ENCODE data around the gene SCN4B.
A peak's percentile ranks its signal among the peaks of the same experiment; 100 is the strongest.

Gene SCN4B

DNA sequence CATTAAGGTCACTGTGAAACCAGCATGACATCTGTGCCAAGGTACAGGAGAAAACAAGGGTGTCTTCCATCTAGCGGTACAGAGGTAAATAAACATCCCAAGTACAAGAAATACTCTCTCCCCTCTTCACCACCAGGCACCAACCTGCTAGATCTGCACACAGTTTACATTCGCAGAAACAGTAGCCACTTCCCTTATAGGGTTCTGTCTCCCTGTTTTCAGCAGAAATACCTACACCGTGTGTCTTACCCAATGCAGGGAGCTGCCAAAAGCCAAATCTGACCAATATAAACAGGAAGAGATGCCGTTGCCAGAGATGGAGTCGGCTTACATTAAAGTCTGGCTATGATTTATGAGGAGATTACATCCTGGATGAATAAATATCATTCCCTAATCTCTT, 1.2 kb downstream of the SCN4B start:
- H3K36me3 Mint-ChIP-seq = no peaks in the 10 kb centered on the region
- H3K27me3 Mint-ChIP-seq = peaks cover 22% of the 10 kb centered on the region
- ATAC-seq (ENCODE audit: low read depth) (no peak), DNase-seq (ENCODE audit: low spot score in 2 of 2) (no peak)
- H3K4me1 Mint-ChIP-seq = peaks cover 6% of the 10 kb centered on the region
- no peak overlapping the region for H3K27ac Mint-ChIP-seq
- no peak overlapping the region for H3K4me3 Mint-ChIP-seq
- H3K9me3 Mint-ChIP-seq = no peaks in the 10 kb centered on the region

DNA sequence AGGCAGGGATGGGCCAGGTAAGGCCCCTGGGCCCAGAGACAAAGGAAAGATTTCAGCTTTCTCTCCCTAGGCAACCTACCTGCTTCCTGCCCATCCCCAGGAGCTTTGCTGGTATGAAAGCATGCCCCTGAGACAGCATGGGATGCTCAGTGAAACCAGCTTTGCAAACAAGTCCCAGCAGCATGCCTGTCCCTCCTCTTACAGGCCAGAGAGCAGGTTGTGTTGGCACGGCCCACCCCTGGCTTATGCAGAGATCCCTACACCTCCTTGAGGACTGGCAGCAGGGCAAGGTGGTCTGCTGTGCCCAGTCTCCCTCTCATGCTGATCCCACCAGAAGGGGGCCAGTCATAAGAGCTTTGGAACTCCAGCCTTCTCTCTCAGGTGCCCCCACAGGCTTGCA, 3.1 kb downstream of the SCN4B start:
- no peak for DNase-seq (ENCODE audit: low spot score in 2 of 2)
- ATAC-seq (ENCODE audit: low read depth) = no peak
- no peak overlapping the region for H3K27ac Mint-ChIP-seq
- peaks cover 6% of the 10 kb centered on the region for H3K4me1 Mint-ChIP-seq
- no peaks in the 10 kb centered on the region for H3K36me3 Mint-ChIP-seq
- H3K27me3 Mint-ChIP-seq = peaks cover 22% of the 10 kb centered on the region
- H3K4me3 Mint-ChIP-seq = no peak overlapping the region
- H3K9me3 Mint-ChIP-seq = no peaks in the 10 kb centered on the region

DNA sequence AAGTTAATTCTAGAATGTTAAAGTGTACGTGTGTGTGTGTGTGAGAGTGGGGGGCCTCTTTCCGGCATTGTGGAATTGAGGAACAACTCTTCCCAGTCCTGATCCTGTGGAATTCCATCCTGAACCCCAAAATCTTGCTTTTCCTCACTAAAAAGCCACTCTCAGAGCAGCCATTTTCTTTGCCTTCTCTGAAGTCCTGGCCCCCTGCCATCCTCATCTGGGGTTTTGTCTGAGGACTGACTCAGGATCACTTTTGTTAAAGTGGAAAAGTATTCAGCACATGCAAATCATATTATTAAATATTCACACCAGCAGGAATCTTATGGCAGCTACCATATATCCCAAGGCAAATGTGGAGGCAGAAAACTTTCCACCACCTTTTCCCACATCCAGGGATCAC, 3.8 kb downstream of the SCN4B start:
- H3K27ac Mint-ChIP-seq = no peak overlapping the region
- no peaks in the 10 kb centered on the region for H3K36me3 Mint-ChIP-seq
- DNase-seq (ENCODE audit: low spot score in 2 of 2) = no peak
- ATAC-seq (ENCODE audit: low read depth) = no peak
- H3K4me1 Mint-ChIP-seq = peaks cover 5% of the 10 kb centered on the region
- H3K9me3 Mint-ChIP-seq = no peaks in the 10 kb centered on the region
- H3K27me3 Mint-ChIP-seq = peaks cover 21% of the 10 kb centered on the region
- no peak overlapping the region for H3K4me3 Mint-ChIP-seq

DNA sequence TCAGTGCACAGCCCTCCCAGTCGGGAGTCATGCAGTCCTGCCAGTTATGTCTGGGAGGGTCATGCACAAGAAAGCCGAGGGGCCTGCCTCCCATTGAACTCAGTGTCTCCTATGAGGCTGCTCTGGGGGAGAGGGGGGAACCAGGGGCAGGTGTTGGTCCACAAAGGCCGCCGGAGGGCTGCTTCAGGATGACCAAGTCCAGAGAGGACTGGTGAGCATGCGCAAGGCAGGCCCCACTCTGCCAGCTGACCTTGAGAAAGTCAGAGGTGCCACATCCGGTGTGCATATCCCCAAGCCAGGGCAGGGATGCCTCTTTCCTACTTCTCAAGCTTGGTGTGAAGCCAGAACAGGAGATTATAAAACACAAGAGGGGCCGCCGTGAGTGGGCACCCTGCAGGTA, 4.4 kb downstream of the SCN4B start:
- Mint-ChIP-seq H3K4me1 (no peaks in the 10 kb centered on the region), H3K27me3 (peaks cover 19% of the 10 kb centered on the region), H3K36me3 (no peaks in the 10 kb centered on the region), H3K27ac (no peak overlapping the region), H3K9me3 (no peaks in the 10 kb centered on the region), H3K4me3 (no peak overlapping the region)
- DNase-seq (ENCODE audit: low spot score in 2 of 2) (no peak), ATAC-seq (ENCODE audit: low read depth) (no peak)

DNA sequence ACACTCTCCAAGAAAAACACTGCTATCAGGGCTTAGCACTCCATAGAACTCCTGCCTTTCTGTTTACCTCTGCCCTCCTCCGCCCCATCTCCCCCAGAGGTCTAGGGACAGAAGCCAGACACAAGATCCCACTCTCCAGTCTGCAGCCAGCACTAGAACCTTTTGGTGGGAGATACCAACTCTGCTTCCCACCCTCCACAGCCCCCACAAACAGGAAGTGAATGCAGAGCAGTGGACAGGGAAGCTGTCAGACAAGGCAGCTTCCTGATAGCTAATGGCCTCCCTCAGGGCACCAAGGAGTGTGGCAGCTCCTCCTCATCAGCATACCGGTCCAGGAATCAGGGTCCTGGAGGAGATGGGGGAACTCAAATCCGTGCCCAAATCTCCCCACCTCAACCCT, 5.1 kb downstream of the SCN4B start:
- peaks cover 22% of the 10 kb centered on the region for H3K27me3 Mint-ChIP-seq

DNA sequence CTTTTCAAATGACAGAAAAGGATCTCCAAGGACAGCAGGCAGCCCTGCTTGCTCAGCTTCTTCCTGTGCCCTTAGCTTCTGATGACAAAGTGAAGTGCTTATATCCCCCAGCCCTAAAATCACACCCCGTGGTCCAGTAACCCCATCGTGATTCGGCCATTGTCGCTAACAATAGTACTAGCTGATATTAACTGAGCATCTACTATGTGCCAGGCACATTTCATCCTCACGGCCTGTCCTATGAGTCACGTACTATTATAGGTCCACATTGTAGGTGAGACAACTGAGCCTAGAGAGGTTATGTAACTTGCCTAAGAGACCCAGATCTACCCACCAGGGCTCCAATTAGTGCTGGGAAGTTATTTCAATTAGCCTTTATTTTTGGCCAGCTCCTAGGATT, 6.1 kb downstream of the SCN4B start:
- DNase-seq (ENCODE audit: low spot score in 2 of 2) (no peak), ATAC-seq (ENCODE audit: low read depth) (no peak)
- Mint-ChIP-seq H3K4me1 (no peaks in the 10 kb centered on the region), H3K36me3 (no peaks in the 10 kb centered on the region), H3K4me3 (peak overlapping the region; percentile 77), H3K9me3 (no peaks in the 10 kb centered on the region), H3K27ac (no peak overlapping the region), H3K27me3 (peaks cover 28% of the 10 kb centered on the region)

More for the DNA sequence above, 5.1 kb downstream of the SCN4B start:
- Mint-ChIP-seq H3K36me3 (no peaks in the 10 kb centered on the region), H3K4me1 (no peaks in the 10 kb centered on the region), H3K4me3 (no peak overlapping the region), H3K9me3 (no peaks in the 10 kb centered on the region), H3K27ac (no peak overlapping the region)
- ATAC-seq (ENCODE audit: low read depth) = no peak
- DNase-seq (ENCODE audit: low spot score in 2 of 2) = no peak

DNA sequence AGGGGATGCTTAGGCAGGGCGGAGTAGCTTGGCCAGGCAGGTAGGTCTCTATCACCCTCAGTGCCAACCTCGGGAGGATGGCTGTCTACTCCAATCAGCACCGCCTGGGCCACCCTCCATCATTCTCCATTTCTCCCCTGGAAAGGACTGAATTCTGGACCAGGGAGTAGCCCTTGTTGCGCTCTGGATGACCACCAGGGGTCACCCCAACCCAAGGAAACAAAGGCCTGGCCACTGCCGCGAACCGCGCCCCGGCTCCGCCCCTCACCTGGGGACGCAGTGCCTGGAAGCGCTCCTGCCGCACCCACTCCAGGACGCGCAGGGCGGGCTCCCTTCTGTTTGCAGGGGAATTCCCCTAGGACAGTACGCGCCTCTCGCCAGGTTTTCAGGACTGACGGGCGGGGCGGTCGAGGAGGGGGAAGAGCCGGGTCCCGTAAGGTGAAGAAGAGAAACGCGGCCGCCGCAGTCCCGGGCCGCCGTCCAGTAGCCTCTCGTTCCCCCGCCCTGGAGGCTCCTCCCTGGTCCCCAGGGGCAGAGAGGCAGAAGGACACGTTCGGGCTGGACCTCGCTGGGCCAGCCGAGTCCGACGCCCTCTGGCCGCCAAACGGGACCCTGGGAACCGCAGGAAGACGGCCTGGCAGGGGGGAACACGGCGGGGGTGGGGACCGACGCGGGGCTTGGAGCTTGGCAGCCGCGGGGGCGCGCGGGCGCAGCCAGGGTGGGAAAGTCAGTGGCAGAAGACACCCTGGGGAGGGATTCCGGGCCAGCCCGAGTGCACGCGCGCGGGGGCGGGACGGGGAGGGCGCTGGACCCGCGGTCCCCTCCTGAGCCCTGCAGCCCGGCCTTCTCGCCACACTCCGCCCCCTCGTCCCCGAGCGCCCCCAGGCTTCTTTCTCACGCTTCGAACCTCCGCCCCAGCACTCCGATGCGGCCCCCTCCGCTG, 7.1 kb downstream of the SCN4B start:
- ATAC-seq (ENCODE audit: low read depth) (peak; percentile 90), DNase-seq (ENCODE audit: low spot score in 2 of 2) (peak; percentile 76 to 80)
- Mint-ChIP-seq H3K4me1 (no peaks in the 10 kb centered on the region), H3K9me3 (no peaks in the 10 kb centered on the region), H3K27ac (no peak overlapping the region), H3K27me3 (peaks cover 30% of the 10 kb centered on the region), H3K36me3 (no peaks in the 10 kb centered on the region), H3K4me3 (peak overlapping the region; percentile 82)

DNA sequence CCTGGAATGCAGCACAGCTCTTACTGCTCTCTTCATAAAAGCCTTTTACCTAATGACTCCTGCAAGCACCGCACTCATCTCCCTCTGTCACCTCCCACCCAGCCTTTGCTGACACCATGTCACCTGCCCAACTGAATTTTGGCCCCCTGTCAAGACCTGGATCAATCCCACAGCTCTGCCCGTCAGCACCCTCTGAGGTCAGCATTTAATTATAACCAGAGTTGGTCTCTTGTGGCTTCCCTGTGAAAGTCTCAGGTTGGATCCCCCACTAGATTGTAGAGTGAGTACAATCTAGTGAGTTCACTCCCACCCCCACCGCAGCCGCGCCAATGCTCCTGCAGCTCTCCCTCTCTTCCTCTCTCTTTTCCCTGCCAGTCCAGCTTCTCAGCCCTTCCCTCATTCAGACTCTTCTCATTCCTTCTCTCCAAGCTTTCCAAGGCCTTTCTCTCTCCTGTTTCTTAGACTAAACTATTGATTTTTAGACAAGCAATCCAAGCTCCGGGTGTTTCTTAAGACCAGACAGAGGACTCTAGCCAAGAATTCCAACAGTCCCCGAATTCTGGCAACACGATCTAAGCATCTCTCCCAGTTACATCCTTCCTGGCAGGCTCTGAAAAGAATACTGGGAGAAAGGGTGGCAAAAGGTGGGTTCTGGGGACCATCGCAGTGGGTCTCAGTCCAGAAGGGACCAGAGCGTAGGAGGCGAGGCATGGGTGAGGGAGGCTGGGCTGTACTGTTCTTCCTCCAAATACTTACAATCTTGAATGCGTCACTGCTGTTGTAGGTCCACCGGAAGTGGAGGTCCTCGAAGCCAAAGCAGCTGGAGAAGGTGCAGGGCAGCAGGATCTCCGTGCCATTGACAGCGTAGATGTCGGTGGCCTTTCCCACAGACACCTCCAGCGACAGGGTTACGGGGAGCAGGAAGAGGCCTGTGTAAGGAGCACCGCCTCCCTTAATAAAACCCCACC, 8.0 kb downstream of the SCN4B start:
- DNase-seq (ENCODE audit: low spot score in 2 of 2) = no peak
- Mint-ChIP-seq H3K9me3 (no peaks in the 10 kb centered on the region), H3K4me1 (no peaks in the 10 kb centered on the region), H3K27me3 (peaks cover 32% of the 10 kb centered on the region), H3K36me3 (no peaks in the 10 kb centered on the region), H3K4me3 (peak overlapping the region; percentile 82), H3K27ac (no peak overlapping the region)
- no peak for ATAC-seq (ENCODE audit: low read depth)

DNA sequence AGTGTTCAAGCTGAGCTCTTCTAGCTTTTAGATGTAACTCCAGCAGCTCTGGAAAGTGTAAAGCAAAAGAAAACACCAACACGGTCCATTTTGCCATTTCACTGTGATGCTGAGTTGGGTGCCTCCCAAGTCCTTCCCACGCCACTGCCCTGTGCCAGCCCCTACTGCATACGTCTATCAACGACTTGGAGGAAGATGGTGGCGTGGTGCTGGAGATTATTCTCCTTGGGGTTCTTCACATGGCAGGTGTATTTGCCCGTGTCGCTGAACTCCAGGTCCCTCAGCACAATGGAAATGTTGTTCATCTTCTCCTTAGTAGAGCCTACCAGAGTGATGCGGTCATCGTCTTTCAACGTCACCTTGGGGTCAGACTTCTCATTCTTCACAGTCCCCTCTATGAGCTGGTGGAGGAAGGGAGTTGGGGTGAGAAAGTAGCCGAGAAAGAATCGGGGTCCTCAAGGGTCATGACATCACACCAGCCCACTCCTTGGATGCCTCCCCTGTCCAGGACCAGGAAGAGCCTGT, 8.9 kb downstream of the SCN4B start:
- Mint-ChIP-seq H3K9me3 (no peaks in the 10 kb centered on the region), H3K4me1 (no peaks in the 10 kb centered on the region), H3K27ac (no peak overlapping the region), H3K36me3 (no peaks in the 10 kb centered on the region), H3K27me3 (peaks cover 37% of the 10 kb centered on the region), H3K4me3 (no peak overlapping the region)
- ATAC-seq (ENCODE audit: low read depth) (no peak), DNase-seq (ENCODE audit: low spot score in 2 of 2) (no peak)

DNA sequence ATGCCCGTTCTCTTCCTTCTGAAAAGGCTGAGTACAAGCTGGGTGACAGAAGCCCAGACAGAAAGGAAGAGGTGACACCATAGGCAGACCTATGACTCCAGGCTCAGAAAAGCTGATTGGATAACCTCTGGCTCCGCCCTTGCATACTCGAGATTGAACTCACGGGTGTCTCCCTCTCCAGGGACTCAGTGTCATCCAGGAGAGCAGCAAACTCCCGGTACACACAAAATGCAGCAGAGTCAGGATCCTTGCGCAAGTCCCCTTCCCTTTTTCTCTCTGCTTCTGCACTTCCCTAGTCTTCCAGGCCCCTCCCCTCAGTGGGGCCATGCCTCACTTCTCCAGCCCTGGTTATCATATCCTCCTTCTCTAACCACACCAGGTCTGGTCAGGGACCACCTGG, 9.8 kb downstream of the SCN4B start:
- ATAC-seq (ENCODE audit: low read depth) (no peak), DNase-seq (ENCODE audit: low spot score in 2 of 2) (no peak)
- no peak overlapping the region for H3K4me3 Mint-ChIP-seq
- peaks cover 38% of the 10 kb centered on the region for H3K27me3 Mint-ChIP-seq
- no peaks in the 10 kb centered on the region for H3K9me3 Mint-ChIP-seq
- no peaks in the 10 kb centered on the region for H3K36me3 Mint-ChIP-seq
- H3K4me1 Mint-ChIP-seq = no peaks in the 10 kb centered on the region
- H3K27ac Mint-ChIP-seq = no peak overlapping the region

DNA sequence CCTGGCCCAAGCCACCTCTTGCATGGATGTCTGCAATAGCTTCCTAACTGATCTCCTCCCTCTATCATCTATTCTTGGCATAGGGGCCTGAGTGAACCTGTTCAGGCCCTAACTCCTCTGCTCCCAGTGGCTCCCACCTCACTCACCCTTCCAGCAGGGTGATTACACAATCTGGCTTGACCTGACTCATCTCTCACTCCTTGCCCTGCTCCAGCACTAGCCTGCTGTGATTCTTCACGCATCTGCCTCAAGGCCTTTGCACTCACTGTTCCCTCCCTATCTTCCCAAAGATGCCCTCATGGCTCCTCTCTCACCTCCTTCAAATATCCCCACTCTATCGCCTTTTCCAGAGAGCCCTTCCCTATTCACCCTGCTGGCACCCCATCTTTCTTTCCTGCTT, 10.5 kb downstream of the SCN4B start:
- H3K27me3 Mint-ChIP-seq = peaks cover 37% of the 10 kb centered on the region
- no peak overlapping the region for H3K4me3 Mint-ChIP-seq
- H3K36me3 Mint-ChIP-seq = no peaks in the 10 kb centered on the region
- no peaks in the 10 kb centered on the region for H3K9me3 Mint-ChIP-seq
- H3K27ac Mint-ChIP-seq = no peak overlapping the region
- H3K4me1 Mint-ChIP-seq = no peaks in the 10 kb centered on the region
- no peak for ATAC-seq (ENCODE audit: low read depth)
- DNase-seq (ENCODE audit: low spot score in 2 of 2) = no peak

DNA sequence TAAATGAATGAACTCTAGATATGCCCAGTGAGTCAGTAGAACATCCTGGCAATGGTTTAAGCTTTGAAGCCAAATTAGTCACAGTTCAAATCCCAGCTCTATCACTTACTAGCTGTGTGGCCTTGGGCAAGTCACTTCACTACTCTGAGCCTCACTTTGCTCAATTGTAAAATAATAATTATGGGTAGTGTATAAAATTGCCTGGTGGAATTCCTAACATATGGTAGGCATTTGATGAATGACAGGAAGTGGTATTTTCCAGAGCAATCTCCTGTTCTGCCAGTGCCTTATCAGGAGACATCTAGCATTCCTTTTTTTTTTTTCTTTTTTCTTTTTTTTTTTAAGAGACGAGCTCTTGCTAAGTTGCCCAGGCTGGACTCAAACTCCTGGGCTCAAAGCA, 13.0 kb downstream of the SCN4B start:
- no peak overlapping the region for H3K4me3 Mint-ChIP-seq
- H3K9me3 Mint-ChIP-seq = no peaks in the 10 kb centered on the region
- no peaks in the 10 kb centered on the region for H3K4me1 Mint-ChIP-seq
- ATAC-seq (ENCODE audit: low read depth) (no peak), DNase-seq (ENCODE audit: low spot score in 2 of 2) (no peak)
- H3K27me3 Mint-ChIP-seq = peaks cover 38% of the 10 kb centered on the region
- no peaks in the 10 kb centered on the region for H3K36me3 Mint-ChIP-seq
- no peak overlapping the region for H3K27ac Mint-ChIP-seq

DNA sequence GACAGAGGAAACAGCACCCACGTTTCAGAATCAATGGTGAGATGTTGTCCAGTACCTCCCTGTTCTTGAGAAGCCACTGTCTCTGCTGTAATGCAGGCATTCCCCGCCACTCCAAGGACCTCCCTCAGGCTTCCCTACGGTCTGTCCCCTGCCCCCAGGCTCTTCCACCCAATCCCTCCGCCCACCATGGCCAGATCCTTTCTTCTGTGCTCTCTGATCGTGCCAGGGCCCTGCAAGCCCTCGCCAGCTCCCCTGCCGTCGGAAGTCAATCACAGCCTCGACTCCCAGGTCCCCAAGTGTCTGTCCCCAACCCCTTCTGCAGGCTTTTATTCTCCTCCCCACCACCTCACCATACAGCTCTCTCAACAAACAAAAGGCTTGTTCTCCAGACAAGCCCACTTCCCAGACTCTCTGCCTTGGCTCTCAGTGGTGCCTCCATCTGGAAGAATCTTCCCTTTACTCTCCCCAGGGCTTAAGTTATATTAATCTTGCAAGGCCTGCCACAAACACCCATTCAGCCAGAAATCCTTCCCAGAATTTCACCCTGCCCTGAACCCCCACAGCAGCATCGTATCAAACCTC, 13.7 kb downstream of the SCN4B start:
- peaks cover 37% of the 10 kb centered on the region for H3K27me3 Mint-ChIP-seq
- no peak for ATAC-seq (ENCODE audit: low read depth)
- no peaks in the 10 kb centered on the region for H3K9me3 Mint-ChIP-seq
- no peak overlapping the region for H3K4me3 Mint-ChIP-seq
- H3K36me3 Mint-ChIP-seq = no peaks in the 10 kb centered on the region
- H3K4me1 Mint-ChIP-seq = no peaks in the 10 kb centered on the region
- no peak for DNase-seq (ENCODE audit: low spot score in 2 of 2)
- no peak overlapping the region for H3K27ac Mint-ChIP-seq

DNA sequence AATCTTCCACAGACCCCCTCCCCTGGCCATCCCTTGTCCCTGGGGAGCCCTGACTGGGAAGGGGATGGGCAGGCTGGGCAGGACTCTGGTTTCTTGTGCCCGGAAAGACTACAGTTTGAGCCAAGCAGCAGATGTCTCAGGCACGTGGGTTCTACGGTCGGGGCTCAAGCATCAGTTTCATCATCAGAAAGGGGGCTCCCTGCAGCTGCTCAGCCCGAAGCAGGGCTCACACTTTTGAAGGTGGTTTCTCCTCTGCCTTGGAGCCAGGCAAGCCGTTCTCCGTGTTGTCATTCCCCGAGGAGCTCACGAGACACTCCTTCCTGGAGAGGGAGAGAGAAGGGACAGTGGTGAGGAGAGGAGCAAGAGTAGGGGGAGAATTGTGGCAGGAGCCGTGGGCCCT, 15.8 kb downstream of the SCN4B start:
- Mint-ChIP-seq H3K27me3 (peaks cover 26% of the 10 kb centered on the region), H3K4me3 (no peak overlapping the region), H3K9me3 (no peaks in the 10 kb centered on the region), H3K4me1 (no peaks in the 10 kb centered on the region), H3K27ac (no peak overlapping the region), H3K36me3 (no peaks in the 10 kb centered on the region)
- DNase-seq (ENCODE audit: low spot score in 2 of 2) (no peak), ATAC-seq (ENCODE audit: low read depth) (no peak)

All from memory B cell (primary cell).